SK-N-SH treated with all-trans-retinoic acid at 6 μM for 48 hours (cell line): ENCODE measurements around the gene LENG9.

Source experiments
- ATAC-seq: fragments of 200-7000 bp; cut with Tn5 transposase; 3 replicates; pipeline ENCODE4 v1.9.1; 2020; ENCODE audit warnings: mild to moderate bottlenecking, moderate library complexity
- BACH2 ChIP-seq: fragments of 250-450 bp; sonication (Bioruptor Pico); IDR thresholded peaks from 2 replicates; pipeline ENCODE4 v1.9.0; 2021; ENCODE audit warnings: mild to moderate bottlenecking, borderline replicate concordance
- CSDC2 ChIP-seq: fragments of 250-450 bp; sonication (Bioruptor Pico); IDR thresholded peaks from 2 replicates; pipeline ENCODE4 v1.5.0; 2020; ENCODE audit warnings: mild to moderate bottlenecking, moderate library complexity
- ESRRG ChIP-seq: fragments of 250-450 bp; sonication (Bioruptor Pico); IDR thresholded peaks from 2 replicates; pipeline ENCODE4 v1.6.1; 2021; ENCODE audit warnings: mild to moderate bottlenecking
- GLIS3 ChIP-seq: fragments of 250-450 bp; sonication (Bioruptor Pico); IDR thresholded peaks from 2 replicates; pipeline ENCODE4 v1.5.0; 2020; ENCODE audit warnings: mild to moderate bottlenecking, moderate library complexity
- ISL1 ChIP-seq: fragments of 250-450 bp; sonication (Bioruptor Pico); IDR thresholded peaks from 2 replicates; pipeline ENCODE4 v2.1.2; 2022; ENCODE audit warnings: mild to moderate bottlenecking, moderate library complexity
- OSR1 ChIP-seq: fragments of 250-450 bp; sonication (Bioruptor Pico); IDR thresholded peaks from 2 replicates; pipeline ENCODE4 v1.8.0; 2022; ENCODE audit warnings: moderate library complexity, mild to moderate bottlenecking, inconsistent platforms
- PPARA ChIP-seq: fragments of 250-450 bp; sonication (Bioruptor Pico); IDR thresholded peaks from 2 replicates; pipeline ENCODE4 v1.5.0; 2020; ENCODE audit warnings: mild to moderate bottlenecking, borderline replicate concordance
- RARB ChIP-seq: fragments of 250-450 bp; sonication (Bioruptor Pico); IDR thresholded peaks from 2 replicates; pipeline ENCODE4 v1.8.0; 2021; ENCODE audit warnings: mild to moderate bottlenecking, moderate library complexity
- SNAI2 ChIP-seq: fragments of 250-450 bp; sonication (Bioruptor Pico); IDR thresholded peaks from 2 replicates; pipeline ENCODE4 v1.5.0; 2020; ENCODE audit warnings: mild to moderate bottlenecking, moderate library complexity
- TOX ChIP-seq: fragments of 250-450 bp; sonication (Bioruptor Pico); IDR thresholded peaks from 2 replicates; pipeline ENCODE4 v1.8.0; 2021; ENCODE audit warnings: mild to moderate bottlenecking, moderate library complexity, borderline replicate concordance
- ZC3H10 ChIP-seq: fragments of 250-450 bp; sonication (Bioruptor Pico); IDR thresholded peaks from 2 replicates; pipeline ENCODE4 v1.5.1; 2021; ENCODE audit warnings: mild to moderate bottlenecking, moderate library complexity
- ZFP3 ChIP-seq: fragments of 250-450 bp; sonication (Bioruptor Pico); IDR thresholded peaks from 2 replicates; pipeline ENCODE4 v1.5.0; 2020; ENCODE audit warnings: mild to moderate bottlenecking, moderate library complexity
- ZFP30 ChIP-seq: fragments of 450-650 bp; formaldehyde crosslinking; IDR thresholded peaks from 2 replicates; pipeline ENCODE4 v1.5.0; 2022; ENCODE audit warnings: mild to moderate bottlenecking, moderate library complexity
- ZNF565 ChIP-seq: fragments of 450-650 bp; formaldehyde crosslinking; conservative IDR thresholded peaks from 2 replicates; pipeline ENCODE4 v1.5.0; 2020; ENCODE audit warnings: low read depth, mild to moderate bottlenecking, moderate library complexity
- ZNF70 ChIP-seq: fragments of 450-650 bp; formaldehyde crosslinking; IDR thresholded peaks from 2 replicates; pipeline ENCODE4 v1.5.0; 2020; ENCODE audit warnings: mild to moderate bottlenecking, moderate library complexity
- ZNF8 ChIP-seq: fragments of 450-650 bp; formaldehyde crosslinking; IDR thresholded peaks from 2 replicates; pipeline ENCODE4 v1.5.0; 2020; ENCODE audit warnings: mild to moderate bottlenecking, moderate library complexity
- TF ChIP-seq, protein P1 (sequence below): fragments of 250-450 bp; sonication (Bioruptor Pico); IDR thresholded peaks from 2 replicates; pipeline ENCODE4 v1.5.1; 2021; ENCODE audit warnings: mild to moderate bottlenecking, moderate library complexity
- TF ChIP-seq, protein P2 (sequence below): fragments of 250-450 bp; sonication (Bioruptor Pico); IDR thresholded peaks from 2 replicates; pipeline ENCODE4 v1.8.0; 2021; ENCODE audit warnings: low read depth, mild to moderate bottlenecking, moderate library complexity, borderline replicate concordance
- TF ChIP-seq, protein P3 (sequence below): fragments of 250-450 bp; sonication (Bioruptor Pico); IDR thresholded peaks from 2 replicates; pipeline ENCODE4 v1.5.1; 2020; ENCODE audit warnings: low read depth, mild to moderate bottlenecking, moderate library complexity
- TF ChIP-seq, protein P4 (sequence below): fragments of 250-450 bp; sonication (Bioruptor Pico); IDR thresholded peaks from 2 replicates; pipeline ENCODE4 v1.8.0; 2020; ENCODE audit warnings: mild to moderate bottlenecking, moderate library complexity, borderline replicate concordance

Gene LENG9

DNA sequence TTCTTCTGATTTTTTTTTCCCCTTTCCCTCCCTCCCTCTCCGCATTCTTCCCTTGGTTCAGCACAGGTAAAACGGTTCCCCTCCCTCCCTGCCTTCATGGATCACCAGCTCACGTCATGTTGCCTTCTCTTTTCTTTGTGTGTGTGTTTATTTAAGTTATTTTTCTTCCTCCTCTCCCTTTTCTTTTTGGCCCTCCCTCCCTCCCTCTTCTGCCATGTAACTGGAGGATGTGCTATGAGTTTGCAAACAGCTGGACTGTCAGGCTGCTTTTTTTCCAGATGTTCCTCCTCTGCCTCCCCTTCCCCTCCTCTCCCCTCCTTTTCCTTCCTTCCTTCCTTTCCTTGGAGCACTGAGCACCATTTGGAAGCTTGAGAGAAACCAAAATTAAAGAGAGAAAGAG lies 2.0 kb downstream of the LENG9 start:
- TF ChIP-seq ZNF70 (CRISPR knock-in tag) = no peak
- no peak for ATAC-seq

DNA sequence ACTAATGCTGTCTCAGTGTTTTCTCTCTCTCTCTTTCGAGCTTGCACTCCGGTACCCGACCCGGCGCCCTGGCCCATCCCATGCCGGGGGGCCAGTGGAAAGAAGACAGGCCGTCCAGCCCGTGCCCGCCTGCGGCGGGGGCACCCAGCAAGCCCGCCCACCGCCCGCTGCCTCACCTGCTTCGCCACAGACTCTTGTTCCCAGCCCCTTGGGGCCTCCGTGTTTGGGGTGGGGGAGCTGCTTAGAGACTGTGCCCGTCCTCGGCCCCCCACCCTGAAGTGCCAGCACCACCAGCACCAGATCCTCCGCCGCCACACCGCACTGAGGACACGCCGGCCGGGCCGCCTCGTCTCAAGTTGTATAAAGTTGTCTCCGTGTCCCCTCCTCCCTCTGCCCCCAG lies 2.4 kb downstream of the LENG9 start:
- TF ChIP-seq ZC3H10 (CRISPR knock-in tag) (no peak), OSR1 (CRISPR knock-in tag) (no peak), ZFP30 (CRISPR knock-in tag) (no peak), RARB (CRISPR knock-in tag) (no peak), SNAI2 (no peak), CSDC2 (CRISPR knock-in tag) (no peak), ZFP3 (CRISPR knock-in tag) (no peak), ZNF8 (no peak), ESRRG (CRISPR knock-in tag) (no peak)
- TF ChIP-seq, protein P1, sequence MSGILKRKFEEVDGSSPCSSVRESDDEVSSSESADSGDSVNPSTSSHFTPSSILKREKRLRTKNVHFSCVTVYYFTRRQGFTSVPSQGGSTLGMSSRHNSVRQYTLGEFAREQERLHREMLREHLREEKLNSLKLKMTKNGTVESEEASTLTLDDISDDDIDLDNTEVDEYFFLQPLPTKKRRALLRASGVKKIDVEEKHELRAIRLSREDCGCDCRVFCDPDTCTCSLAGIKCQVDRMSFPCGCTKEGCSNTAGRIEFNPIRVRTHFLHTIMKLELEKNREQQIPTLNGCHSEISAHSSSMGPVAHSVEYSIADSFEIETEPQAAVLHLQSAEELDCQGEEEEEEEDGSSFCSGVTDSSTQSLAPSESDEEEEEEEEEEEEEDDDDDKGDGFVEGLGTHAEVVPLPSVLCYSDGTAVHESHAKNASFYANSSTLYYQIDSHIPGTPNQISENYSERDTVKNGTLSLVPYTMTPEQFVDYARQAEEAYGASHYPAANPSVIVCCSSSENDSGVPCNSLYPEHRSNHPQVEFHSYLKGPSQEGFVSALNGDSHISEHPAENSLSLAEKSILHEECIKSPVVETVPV (CRISPR knock-in tag) = no peak
- TF ChIP-seq, protein P2, sequence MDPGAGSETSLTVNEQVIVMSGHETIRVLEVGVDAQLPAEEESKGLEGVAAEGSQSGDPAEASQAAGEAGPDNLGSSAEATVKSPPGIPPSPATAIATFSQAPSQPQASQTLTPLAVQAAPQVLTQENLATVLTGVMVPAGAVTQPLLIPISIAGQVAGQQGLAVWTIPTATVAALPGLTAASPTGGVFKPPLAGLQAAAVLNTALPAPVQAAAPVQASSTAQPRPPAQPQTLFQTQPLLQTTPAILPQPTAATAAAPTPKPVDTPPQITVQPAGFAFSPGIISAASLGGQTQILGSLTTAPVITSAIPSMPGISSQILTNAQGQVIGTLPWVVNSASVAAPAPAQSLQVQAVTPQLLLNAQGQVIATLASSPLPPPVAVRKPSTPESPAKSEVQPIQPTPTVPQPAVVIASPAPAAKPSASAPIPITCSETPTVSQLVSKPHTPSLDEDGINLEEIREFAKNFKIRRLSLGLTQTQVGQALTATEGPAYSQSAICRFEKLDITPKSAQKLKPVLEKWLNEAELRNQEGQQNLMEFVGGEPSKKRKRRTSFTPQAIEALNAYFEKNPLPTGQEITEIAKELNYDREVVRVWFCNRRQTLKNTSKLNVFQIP (CRISPR knock-in tag) = no peak
- TF ChIP-seq, all 23 proteins: peak for 0
- ATAC-seq = no peak

DNA sequence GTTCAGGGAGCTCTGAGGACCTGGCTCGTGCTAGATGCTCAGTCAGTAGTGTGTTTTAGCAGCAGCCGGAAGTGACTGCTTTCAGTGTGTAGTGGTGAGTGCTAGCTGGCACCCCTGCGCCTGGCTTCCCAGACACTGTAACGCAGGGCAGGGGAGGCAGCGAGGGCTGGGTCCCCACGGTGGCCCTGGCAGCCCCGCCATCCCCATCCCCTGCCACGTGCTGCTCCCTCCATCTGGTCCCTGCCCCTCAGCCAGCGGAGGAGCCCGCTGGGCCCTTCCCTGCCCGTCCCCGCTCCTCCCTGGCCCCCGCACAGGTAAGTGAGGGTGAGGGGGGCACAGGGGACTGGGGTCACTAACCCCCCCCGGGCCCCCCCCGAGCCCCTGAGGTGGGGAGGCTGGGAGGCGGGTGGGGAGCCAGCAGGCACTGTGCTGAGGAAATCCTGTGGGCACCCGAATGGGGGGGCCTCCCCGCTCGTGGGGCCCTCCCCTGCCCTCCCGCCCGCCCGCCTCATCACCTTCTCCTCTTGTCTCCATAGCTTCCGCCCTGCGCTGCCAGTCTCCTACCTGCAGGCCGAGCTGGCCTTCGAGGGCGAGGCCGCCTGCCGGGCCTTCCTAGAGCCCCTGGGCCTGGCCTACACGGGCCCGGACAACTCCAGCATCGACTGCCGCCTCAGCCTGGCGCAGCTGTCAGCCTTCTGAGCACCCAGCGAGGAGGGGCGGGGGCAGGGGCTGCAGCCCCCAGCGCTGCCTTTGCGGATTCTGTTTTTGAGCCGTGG lies 3.2 kb downstream of the LENG9 start:
- no peak for ATAC-seq
- TF ChIP-seq, protein P3, sequence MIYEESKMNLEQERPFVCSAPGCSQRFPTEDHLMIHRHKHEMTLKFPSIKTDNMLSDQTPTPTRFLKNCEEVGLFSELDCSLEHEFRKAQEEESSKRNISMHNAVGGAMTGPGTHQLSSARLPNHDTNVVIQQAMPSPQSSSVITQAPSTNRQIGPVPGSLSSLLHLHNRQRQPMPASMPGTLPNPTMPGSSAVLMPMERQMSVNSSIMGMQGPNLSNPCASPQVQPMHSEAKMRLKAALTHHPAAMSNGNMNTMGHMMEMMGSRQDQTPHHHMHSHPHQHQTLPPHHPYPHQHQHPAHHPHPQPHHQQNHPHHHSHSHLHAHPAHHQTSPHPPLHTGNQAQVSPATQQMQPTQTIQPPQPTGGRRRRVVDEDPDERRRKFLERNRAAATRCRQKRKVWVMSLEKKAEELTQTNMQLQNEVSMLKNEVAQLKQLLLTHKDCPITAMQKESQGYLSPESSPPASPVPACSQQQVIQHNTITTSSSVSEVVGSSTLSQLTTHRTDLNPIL (CRISPR knock-in tag) = no peak
- no peak for TF ChIP-seq ISL1 (CRISPR knock-in tag)
- TF ChIP-seq BACH2 (CRISPR knock-in tag) = no peak
- no peak for TF ChIP-seq TOX
- TF ChIP-seq, protein P4, sequence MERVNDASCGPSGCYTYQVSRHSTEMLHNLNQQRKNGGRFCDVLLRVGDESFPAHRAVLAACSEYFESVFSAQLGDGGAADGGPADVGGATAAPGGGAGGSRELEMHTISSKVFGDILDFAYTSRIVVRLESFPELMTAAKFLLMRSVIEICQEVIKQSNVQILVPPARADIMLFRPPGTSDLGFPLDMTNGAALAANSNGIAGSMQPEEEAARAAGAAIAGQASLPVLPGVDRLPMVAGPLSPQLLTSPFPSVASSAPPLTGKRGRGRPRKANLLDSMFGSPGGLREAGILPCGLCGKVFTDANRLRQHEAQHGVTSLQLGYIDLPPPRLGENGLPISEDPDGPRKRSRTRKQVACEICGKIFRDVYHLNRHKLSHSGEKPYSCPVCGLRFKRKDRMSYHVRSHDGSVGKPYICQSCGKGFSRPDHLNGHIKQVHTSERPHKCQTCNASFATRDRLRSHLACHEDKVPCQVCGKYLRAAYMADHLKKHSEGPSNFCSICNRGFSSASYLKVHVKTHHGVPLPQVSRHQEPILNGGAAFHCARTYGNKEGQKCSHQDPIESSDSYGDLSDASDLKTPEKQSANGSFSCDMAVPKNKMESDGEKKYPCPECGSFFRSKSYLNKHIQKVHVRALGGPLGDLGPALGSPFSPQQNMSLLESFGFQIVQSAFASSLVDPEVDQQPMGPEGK (CRISPR knock-in tag) = no peak
- no peak for TF ChIP-seq OSR1 (CRISPR knock-in tag)
- no peak for TF ChIP-seq ZNF70 (CRISPR knock-in tag)

DNA sequence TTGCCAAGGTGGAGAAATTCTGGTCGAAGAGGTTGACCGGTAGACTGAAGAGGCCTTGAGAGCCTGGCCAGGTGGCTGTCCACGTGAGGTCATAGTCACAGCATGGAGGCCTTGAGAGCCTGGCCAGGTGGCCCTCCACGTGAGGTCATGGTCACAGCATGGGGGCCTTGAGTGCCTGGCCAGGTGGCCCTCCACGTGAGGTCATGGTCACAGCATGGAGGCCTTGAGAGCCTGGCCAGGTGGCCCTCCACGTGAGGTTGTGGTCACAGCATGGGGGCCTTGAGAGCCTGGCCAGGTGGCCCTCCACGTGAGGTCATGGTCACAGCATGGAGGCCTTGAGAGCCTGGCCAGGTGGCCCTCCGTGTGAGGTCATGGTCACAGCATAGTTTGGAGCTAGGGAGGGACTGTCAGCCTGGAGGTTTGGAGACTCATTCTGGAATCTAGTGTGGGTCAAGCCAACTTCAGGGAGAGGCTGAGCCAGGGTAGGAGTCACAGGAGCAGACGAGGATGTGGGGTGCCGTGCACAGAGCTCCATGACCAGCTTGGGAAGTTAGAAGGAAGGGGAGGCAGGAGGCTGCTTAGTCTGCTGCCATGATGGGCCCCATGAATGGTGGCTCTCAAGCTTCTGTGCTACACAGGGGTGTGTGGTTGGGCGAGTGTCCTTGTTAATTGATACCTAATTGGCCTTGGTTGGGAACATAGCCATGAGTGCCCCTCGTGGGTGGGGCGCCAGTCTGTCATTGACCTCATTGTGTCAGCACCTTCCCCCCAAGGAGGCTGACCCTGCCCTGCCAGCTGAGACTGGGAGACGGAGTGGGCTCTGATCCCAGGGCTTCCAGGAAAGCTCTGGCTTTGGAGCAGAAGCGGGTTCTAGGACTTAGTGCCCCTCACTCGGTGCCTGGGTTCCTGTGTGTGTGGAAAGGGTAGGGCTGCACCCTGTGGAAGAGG lies 4.0 kb downstream of the LENG9 start:
- no peak for ATAC-seq
- TF ChIP-seq ZNF8 (no peak), ZNF565 (CRISPR knock-in tag) (no peak)

DNA sequence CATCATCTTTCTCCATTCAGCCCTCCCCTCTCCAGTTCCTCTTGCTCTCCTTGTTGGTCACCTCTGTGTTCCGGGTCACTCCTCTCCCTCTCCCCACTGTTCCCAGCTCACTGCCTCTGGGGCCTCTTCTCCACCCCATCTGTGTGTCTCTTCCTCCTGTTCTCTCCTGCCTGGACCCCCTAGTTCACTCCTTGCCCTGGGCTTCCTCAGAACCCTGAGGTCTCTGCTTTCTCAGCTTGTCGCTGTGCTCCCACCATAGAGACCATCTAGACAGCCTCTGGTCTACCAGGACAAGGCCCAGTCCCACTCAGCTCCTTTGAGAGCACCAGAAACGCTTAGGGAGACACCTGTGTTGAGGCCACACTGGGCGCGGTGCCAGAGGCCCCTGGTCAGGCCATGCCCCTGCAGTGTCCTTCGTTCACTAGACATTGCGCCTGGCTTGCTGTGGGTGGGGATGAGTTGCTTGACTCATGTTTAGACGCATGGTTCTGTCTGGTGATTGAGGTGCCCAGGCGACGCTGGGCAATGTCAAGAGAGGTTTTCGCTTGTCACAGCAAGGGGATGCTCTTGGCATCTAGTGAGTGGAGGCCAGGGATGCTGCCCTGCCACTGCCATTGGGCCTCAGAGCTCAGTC lies 4.8 kb downstream of the LENG9 start:
- no peak for ATAC-seq
- TF ChIP-seq PPARA (CRISPR knock-in tag) (no peak), ZNF8 (no peak), SNAI2 (no peak), GLIS3 (no peak)
- TF ChIP-seq, protein P1 (CRISPR knock-in tag) = no peak
